Fibroblast of lung (primary cell): Measurements from ENCODE around the gene CENPP.

Experiments
- EZH2 ChIP-seq: IDR thresholded peaks from 2 replicates; pipeline ENCODE4 v1.5.1; 2012; ENCODE audit warnings: low read length, control low read depth, mild to moderate bottlenecking; ENCODE audit errors: missing control alignments
- TF ChIP-seq, protein P1 (sequence below), 2 donors: IDR thresholded peaks in 1 of 2; conservative IDR thresholded peaks in 1 of 2; 1 replicate in 1 of 2; 2 replicates in 1 of 2; pipeline ENCODE4 v1.5.1; 2011 to 2012; ENCODE audit warnings: low read length in 2 of 2, control low read depth in 1 of 2, inconsistent platforms in 1 of 2, low read depth in 1 of 2, mild to moderate bottlenecking in 1 of 2

DNA sequence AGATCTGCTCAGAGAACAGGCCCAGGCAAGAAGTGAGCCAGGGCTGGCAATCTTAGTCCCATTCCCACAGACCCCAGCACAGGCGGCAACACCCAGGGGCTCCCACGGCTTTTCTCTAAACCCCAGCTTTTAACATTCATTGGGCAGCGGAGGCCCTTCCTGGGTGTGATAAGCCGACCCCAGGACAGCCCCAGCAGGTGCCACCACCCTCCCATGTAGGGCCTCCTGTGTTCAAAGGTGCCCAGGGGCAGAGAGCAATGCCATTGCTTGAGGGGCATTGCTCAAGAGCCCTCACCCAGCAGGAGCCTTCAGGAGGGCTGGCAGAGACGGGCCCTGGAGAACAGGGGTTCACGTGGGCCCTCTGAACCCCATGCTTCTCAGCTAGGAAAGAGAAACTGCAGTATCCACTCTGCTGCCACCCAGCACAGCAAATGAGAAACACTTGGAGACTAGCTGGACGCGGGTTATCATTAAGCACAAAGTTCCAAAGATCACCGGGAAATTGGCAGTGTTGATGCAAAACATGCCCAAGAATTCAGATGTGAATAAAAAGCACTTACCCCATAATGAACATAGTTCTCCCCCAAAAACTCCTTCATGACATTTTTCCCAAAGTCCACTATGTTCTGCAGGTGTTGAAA, 330.3 kb downstream of the CENPP start:
- no peak for TF ChIP-seq EZH2
- TF ChIP-seq, protein P1, sequence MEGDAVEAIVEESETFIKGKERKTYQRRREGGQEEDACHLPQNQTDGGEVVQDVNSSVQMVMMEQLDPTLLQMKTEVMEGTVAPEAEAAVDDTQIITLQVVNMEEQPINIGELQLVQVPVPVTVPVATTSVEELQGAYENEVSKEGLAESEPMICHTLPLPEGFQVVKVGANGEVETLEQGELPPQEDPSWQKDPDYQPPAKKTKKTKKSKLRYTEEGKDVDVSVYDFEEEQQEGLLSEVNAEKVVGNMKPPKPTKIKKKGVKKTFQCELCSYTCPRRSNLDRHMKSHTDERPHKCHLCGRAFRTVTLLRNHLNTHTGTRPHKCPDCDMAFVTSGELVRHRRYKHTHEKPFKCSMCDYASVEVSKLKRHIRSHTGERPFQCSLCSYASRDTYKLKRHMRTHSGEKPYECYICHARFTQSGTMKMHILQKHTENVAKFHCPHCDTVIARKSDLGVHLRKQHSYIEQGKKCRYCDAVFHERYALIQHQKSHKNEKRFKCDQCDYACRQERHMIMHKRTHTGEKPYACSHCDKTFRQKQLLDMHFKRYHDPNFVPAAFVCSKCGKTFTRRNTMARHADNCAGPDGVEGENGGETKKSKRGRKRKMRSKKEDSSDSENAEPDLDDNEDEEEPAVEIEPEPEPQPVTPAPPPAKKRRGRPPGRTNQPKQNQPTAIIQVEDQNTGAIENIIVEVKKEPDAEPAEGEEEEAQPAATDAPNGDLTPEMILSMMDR (conservative IDR thresholded peaks at IDR 0.05 in 1 of 2, IDR thresholded peaks at IDR 0.05 in 1 of 2; ENCODE audit: low read depth in 1 of 2, low read length in 2 of 2), result no peak
